ENCODE measurements around the gene P3H4.

DNA sequence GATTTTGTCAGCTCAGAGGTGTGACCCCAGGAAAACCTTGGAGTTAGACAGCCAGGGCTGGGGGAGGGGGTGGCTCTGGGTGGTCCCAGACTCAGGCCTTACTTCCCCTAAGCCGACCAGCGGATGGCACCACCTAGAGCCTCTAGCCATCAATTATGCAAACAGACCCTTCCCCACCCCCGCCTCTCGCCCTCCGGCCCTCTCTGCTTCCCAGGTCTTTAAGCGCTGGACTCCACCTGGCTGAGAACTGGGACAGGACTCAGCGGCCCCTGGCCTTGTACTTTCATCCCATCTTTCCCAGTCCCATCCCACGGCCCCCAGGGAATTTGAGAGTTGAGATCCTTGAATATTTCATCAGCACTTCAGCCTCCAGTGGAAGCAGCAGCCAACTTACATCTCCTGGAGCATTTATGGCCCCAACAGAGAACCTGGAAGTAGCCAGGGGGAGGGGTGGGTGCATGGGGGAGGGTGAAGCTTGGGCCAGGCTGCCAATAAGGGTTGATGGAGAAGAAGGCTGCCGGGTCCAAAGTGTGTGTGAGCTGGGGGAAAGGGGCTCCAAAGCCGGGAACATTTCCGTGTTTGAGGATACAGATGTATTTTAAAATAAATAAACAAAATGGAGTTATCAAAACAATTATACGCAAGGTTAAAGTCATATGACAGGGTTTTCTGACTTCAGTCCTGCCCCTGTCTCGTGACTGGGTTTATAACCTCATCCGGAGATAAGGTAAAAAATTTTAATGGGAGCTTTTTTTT, 17.8 kb downstream of the P3H4 start:
- TF ChIP-seq ZNF70 (CRISPR knock-in tag; IDR thresholded peaks at IDR 0.05): no peak
- no peak for TF ChIP-seq SNAI2 (CRISPR knock-in tag; IDR thresholded peaks at IDR 0.05)
- no peak for TF ChIP-seq POU6F1 (CRISPR knock-in tag; IDR thresholded peaks at IDR 0.05; ENCODE audit: borderline replicate concordance, low read depth)

Measured in SK-N-SH treated with all-trans-retinoic acid at 6 μM for 48 hours (cell line).